ENCODE results near the gene ZSWIM4. TPM values are rescaled to one million over a fixed set of nuclear protein-coding genes. Genes with fewer than 3 reads are reported as not detected.
"Not testable (repeated sequence)": the region's sequence is repeated elsewhere in the genome, so short reads cannot be mapped to it uniquely, and the experiment has no call there.

ZSWIM4 gene
- total RNA-seq, 2 experiments from 2014 or later, result 8.1 to 8.4 TPM

DNA sequence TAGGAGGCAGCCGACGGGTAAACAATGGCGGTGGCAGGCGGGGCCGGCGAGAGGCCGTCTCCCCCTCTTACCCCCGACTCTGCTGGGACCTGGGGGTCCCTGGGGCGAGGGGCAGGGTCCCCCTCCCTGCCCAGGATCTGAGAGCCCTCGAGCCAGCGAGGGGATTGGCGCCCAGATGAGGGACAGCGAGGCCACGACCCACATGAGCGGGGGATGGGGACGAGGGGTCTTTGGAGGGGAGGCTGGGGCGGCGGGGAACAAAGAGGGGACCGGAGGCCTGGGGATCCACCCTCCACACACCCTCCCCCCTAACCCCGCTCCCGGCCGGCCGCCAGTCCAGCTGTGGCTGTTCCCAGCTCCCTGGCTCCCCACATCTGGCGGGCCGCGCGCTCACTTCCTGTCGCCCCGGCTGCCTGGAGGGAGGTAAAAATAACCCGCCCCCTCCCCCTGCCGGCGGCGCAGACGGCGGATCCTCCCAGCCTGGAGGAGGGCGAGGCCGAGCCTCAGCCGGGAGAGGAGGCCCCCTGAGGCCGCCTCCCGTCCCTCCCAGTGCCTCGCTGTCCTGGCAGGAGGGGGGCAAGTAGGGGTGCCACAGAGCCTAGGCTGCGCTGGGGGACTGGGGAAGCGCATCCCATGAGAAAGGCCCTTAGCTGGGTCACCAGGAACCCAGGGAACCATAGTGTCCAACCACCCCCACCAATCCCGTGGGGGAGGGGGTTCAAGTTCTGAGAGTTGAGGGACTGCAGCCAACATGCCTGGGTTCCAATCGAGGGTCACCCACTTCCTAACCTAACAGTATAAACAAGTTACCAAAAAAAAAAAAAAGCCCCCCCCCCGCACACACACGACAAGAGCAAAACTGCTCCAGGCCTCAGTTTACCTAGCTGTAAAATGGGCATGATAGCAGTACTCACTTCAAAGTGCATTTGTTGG is 52.4 kb downstream of the ZSWIM4 start:
- Mint-ChIP-seq H3K9me3 (ENCODE audit: low read depth) (no peaks in the 10 kb centered on the region), H3K36me3 (no peaks in the 10 kb centered on the region), H3K4me1 (peaks cover 49% of the 10 kb centered on the region), H3K27ac (peak overlapping the region; percentile 95), H3K4me3 (peak overlapping the region; percentile 73), H3K27me3 (no peaks in the 10 kb centered on the region)
- DNase-seq, result peak; percentile 89
- ATAC-seq, result peak; percentile 20
- CTCF ChIA-PET, result interaction anchor here (1.5 to 9.2 kb wide), 6 partner anchors 10 to 225 kb away, joined by 3 to 91 read pairs (median 18); partner anchors contain the start of gene MISP3

DNA sequence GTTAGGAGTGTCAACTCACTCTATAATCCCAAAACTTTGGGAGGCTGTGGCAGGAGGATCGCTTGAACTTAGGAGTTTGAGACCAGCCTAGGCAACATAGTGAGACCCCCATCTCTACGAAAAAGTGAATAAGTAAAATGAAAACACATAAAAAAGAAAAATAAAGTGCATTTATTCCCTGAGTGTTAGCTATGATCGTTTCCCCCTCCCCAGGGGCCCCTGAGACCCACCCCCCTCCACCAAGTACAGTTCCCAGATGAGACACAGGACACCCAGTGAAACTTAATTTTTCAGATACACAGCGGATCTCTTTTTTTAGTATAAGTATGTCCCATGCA is 53.1 kb downstream of the ZSWIM4 start:
- H3K27ac Mint-ChIP-seq, result no peak overlapping the region

DNA sequence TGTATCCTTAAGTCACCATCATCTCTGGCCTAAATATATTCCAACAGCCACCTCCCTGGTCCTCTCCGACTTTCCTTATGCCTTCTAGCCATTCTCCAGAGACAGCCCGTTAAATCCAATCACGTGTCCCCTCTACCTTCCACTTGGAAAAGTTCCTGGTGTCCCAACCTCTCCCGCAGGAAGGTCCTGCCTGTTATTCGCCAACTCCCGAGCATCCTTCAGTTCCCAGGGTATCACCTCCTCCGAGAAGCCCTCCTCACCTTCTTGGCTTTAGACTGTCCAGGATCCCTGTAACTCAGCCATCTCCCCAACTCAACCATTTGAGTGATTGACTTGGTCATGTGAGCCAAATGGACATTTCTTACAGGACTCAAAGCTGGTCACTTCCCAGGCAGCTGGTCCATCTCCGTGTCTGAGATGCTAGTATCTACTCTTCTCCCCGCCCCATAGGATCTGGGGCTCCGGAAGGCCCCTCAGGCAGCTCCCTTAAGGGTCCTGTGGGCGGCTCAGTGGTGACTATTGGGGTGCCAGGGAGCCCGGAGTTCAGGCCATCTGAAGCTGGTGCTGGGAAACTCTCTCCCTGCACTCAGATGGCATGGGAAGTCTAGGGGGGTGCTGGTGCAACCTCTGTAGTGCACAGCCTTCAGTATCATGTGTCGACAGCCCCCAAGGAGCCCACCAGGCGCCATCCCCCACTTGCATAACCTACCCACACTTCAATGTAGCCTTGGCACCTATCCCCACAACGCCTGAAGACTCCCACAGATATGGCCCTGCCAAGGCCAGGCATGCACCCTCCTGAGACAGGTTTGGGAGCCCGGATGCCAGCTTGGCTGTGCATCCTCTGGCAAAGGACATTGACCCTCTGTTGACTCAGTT is 53.8 kb downstream of the ZSWIM4 start:
- ATAC-seq (no peak), DNase-seq (no peak)
- Mint-ChIP-seq H3K27me3 (no peaks in the 10 kb centered on the region), H3K4me1 (peaks cover 43% of the 10 kb centered on the region), H3K36me3 (no peaks in the 10 kb centered on the region), H3K9me3 (ENCODE audit: low read depth) (no peaks in the 10 kb centered on the region), H3K4me3 (no peak overlapping the region), H3K27ac (peak overlapping the region; percentile 31)
- CTCF ChIA-PET, result interaction anchor here (1.1 to 9.2 kb wide), 4 partner anchors 12 to 66 kb away, joined by 5 to 91 read pairs (median 14); no protein-coding TSS in a partner anchor

More for the DNA sequence above, 53.1 kb downstream of the ZSWIM4 start:
- ATAC-seq, result no peak
- Mint-ChIP-seq H3K4me3 (no peak overlapping the region), H3K9me3 (ENCODE audit: low read depth) (no peaks in the 10 kb centered on the region), H3K36me3 (no peaks in the 10 kb centered on the region), H3K27me3 (no peaks in the 10 kb centered on the region), H3K4me1 (peaks cover 47% of the 10 kb centered on the region)
- no peak for DNase-seq
- CTCF ChIA-PET, result interaction anchor here (1.7 to 9.2 kb wide), 3 partner anchors 11 to 65 kb away, joined by 7 to 91 read pairs (median 20); no protein-coding TSS in a partner anchor

DNA sequence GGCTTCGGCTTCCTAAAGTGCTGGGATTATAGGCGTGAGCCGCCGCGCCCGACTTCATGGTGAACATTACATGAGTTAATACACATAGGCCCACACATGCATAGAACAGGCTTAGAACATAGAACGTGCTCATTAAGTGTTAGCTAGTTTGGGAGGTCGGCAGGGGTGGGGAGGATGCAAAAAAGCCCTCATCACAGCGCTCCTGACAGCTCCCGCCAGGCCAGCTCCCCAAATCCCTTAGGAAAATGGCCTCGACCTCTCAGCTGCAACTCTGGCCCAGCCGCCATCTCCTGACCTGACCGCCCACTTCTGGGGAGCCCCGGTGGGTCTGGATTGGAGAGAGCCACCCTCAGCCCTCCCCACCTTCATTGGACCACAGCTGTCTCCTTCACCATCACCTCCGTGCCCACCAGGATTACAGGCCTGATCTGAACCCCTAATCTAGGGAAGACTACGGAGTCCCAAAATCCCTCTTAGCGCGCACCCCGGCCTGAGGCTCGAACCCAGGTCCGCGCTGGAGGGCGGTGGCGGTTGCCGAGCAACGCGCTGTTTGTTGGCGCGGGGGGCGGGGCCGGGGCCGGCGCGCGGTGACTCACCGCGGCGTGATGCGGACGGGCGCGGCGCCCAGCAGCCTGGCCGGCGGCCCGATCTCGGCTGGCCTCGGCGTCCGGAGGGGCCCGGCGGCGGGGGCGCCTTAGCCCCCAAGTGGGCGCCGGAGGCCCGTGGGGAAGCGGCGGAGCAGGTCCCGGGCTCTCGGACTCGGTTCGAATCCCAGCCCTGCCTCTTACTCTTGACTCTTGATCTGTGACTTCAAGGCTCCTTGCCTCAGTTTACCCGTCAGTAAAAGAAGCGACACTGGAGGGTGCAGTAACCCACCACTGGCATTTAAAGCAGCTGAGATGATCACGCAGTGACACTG is 55.0 kb downstream of the ZSWIM4 start:
- Mint-ChIP-seq H3K4me1 (peaks cover 31% of the 10 kb centered on the region), H3K27me3 (no peaks in the 10 kb centered on the region), H3K27ac (peak overlapping the region; percentile 75), H3K9me3 (ENCODE audit: low read depth) (no peaks in the 10 kb centered on the region), H3K4me3 (peak overlapping the region; percentile 51), H3K36me3 (no peaks in the 10 kb centered on the region)
- peak; percentile 77 for DNase-seq
- ATAC-seq, result peak; percentile 7
- CTCF ChIA-PET, result interaction anchor here (1.1 to 9.2 kb wide), 4 partner anchors 12 to 67 kb away, joined by 3 to 91 read pairs (median 12); no protein-coding TSS in a partner anchor

DNA sequence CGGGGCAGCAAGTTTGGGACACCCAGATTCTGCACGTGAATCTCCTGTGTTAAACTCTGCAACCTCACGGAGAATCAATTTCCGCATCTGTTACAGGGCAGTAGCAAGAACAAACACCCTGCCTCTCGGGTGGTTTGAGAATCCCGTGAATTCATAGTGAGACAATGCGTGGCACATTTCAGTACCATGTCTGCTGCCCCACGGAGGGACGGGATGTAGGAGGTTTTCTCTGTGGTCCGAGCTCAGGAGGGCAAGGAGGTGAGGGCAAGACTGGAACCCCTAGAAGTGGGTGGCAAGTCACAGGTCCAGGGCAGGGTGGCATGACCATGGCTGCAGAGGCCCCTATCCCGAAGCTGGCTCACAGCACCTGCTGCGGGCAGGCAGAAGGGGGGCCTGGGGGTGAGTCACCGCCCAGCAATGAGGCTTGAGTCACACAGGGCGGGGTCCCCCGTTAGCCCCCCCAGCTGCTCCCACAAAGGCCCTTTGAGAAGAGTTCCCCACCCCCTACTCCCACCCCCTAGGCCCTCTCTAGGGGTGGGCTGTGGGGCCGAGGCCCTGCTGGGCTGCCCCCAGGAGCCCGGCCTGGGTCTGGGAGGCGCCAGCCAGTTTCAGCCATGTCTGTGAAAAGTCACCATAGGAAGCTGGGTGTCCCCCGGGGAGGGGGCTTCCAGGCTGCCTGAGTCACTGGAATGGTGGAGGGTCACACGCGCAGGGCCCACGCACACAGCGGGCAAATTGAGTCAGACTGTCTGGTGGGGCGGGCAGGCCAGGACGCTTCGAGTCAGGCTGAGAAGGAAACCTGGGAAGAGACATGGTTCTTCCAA is 55.9 kb downstream of the ZSWIM4 start:
- peaks cover 25% of the 10 kb centered on the region for H3K4me1 Mint-ChIP-seq
- peak overlapping the region; percentile 75 for H3K27ac Mint-ChIP-seq
- peak overlapping the region; percentile 51 for H3K4me3 Mint-ChIP-seq
- CTCF ChIA-PET, result interaction anchor here (1.1 to 9.2 kb wide), 5 partner anchors 11 to 102 kb away, joined by 3 to 91 read pairs (median 5); no protein-coding TSS in a partner anchor
- no peaks in the 10 kb centered on the region for H3K27me3 Mint-ChIP-seq
- H3K9me3 Mint-ChIP-seq (ENCODE audit: low read depth), result no peaks in the 10 kb centered on the region
- no peak for DNase-seq
- ATAC-seq, result no peak
- no peaks in the 10 kb centered on the region for H3K36me3 Mint-ChIP-seq

DNA sequence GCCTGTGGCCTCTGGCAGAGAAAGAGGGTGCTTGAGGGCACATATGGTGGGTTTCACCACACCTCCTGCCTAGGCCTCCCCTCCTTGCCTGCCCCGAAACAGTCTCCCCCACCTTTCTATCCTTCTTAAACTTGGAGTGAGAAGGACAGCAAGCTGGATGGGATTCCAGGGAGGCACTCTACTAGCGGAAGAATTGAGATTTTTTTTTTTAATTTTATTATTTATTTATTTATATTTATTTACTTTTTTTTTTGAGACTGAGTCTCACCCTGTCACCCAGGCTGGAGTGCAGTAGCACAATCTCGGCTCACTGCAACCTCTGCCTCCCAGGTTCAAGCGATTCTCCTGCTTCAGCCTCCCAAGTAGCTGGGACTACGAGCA is 56.5 kb downstream of the ZSWIM4 start:
- H3K4me3 Mint-ChIP-seq, H3K27ac Mint-ChIP-seq, H3K36me3 Mint-ChIP-seq: not testable (repeated sequence)

DNA sequence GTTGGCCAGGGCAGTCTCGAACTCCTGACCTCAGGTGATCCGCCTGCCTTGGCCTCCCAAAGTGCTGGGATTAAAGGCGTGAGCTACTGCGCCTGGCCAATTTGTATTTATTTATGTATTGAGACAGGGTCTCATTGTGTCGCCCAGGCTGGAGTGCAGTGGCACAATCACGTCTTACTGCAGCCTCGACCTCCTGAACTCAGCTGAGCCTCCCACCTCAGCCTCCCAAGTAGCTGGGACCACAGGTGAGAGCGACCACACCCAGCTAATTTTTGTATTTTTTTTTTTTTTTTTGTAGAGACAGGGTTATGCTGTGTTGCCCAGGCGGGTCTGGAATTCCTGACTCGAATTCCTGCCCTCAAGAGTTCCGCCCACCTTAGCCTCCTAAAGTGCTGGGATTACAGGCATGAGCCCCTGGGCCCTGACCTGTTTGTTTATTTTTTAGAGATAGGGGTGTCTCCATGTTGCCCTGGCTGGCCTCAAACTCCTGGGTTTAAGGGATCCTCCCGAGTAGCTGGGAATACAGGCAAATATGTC is 57.0 kb downstream of the ZSWIM4 start:
- peaks cover 16% of the 10 kb centered on the region for H3K4me1 Mint-ChIP-seq
- not testable (repeated sequence) for H3K36me3 Mint-ChIP-seq; ATAC-seq; H3K27me3 Mint-ChIP-seq; H3K27ac Mint-ChIP-seq; H3K4me3 Mint-ChIP-seq; DNase-seq; H3K9me3 Mint-ChIP-seq (ENCODE audit: low read depth)
- CTCF ChIA-PET, result interaction anchor here (0.7 to 9.2 kb wide), 8 partner anchors 10 to 220 kb away, joined by 3 to 91 read pairs (median 3); partner anchors contain the start of gene MISP3

More for the DNA sequence above, 56.5 kb downstream of the ZSWIM4 start:
- peaks cover 19% of the 10 kb centered on the region for H3K4me1 Mint-ChIP-seq
- H3K27me3 Mint-ChIP-seq; H3K9me3 Mint-ChIP-seq (ENCODE audit: low read depth); ATAC-seq; DNase-seq: not testable (repeated sequence)
- CTCF ChIA-PET, result interaction anchor here (0.7 to 9.2 kb wide), 8 partner anchors 10 to 220 kb away, joined by 3 to 91 read pairs (median 3); partner anchors contain the start of gene MISP3

DNA sequence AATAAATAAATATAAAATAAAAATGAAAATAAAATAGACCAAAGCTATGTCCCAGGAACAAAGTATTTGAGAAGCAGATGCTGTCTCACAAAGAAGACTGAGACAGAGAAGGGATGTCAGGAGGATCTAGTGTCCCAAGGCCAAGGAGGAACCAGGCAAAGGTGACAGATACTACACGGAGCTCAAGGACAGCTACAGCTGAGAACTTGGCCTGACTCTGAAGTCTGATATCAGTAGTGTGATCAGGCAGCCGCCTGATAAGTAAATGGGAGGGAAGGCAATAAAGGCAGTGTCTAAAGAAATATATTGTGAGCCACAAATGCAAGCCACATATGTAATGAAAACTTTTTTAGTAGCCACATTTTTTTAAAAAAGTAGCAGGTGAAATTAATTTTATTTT is 61.3 kb downstream of the ZSWIM4 start:
- no peak for DNase-seq
- Mint-ChIP-seq H3K9me3 (ENCODE audit: low read depth) (no peaks in the 10 kb centered on the region), H3K36me3 (no peaks in the 10 kb centered on the region), H3K4me1 (peaks cover 16% of the 10 kb centered on the region), H3K27me3 (no peaks in the 10 kb centered on the region), H3K4me3 (no peak overlapping the region), H3K27ac (no peak overlapping the region)
- ATAC-seq, result no peak
- CTCF ChIA-PET, result interaction anchor here (1.3 to 1.9 kb wide), 3 partner anchors 20 to 72 kb away, joined by 3 to 12 read pairs (median 3); no protein-coding TSS in a partner anchor

DNA sequence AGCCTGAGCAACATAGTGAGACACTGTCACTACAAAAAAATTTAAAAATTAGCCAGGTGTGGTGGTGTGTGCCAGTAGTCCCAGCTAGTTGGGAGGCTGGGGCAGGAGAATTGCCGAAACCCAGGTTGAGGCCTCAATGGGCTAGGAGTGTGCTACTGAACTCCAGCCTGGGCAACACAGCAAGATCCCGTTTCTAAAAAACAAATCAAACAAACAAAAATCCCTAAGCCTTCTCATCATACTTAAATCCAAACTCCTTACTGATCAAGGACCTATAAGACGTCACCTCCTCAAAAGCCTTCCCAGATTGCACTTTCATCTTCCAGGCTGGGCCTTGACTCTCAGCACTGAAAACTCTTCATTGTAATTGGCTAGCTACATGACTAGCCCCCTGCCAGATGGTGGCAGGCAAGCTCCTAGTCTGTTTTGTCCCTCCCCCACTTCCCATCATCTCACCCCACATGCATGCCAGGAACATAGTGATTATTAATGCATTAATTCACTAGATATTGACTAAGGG is 64.2 kb downstream of the ZSWIM4 start:
- no peaks in the 10 kb centered on the region for H3K9me3 Mint-ChIP-seq (ENCODE audit: low read depth)
- peaks cover 31% of the 10 kb centered on the region for H3K4me1 Mint-ChIP-seq
- no peaks in the 10 kb centered on the region for H3K36me3 Mint-ChIP-seq
- DNase-seq, result no peak
- no peak for ATAC-seq
- H3K4me3 Mint-ChIP-seq, result no peak overlapping the region
- CTCF ChIA-PET, result interaction anchor here (0.6 to 8.6 kb wide), 2 partner anchors 73 to 104 kb away, joined by 3 to 244 read pairs; no protein-coding TSS in a partner anchor
- H3K27me3 Mint-ChIP-seq, result peaks cover 10% of the 10 kb centered on the region
- no peak overlapping the region for H3K27ac Mint-ChIP-seq

DNA sequence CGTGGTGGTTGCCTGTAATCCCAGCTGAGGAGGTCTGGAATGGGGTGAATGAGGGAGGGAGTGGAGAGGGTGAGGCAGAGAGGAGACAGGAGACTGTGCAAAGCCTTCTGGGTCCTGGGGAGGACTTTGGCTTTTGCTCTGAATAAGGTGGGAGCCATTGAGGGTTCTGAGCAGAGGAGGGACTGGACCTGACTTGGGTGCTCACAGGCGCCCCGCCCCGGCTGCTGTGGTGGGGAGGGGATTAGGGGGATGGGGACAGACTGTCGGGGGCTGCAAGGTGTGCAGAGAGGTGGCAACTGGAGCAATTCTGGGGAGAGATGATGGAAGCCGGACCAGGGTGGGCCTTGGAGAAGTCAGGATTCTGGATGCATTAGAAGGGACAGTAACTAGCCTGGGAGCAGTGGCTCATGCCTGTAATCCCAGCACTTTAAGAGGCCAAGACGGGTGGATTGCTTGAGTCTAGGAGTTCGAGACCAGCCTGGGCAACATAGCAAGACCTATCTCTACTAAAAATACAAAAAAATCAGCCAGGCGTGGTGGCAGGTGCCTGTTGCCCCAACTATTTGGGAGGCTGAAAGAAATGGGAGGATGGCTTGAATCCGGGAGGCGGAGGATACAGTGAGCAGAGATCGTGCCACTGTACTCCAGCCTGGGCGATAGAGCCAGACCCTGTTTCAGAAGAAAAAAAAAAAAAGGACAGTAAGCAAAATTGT is 65.6 kb downstream of the ZSWIM4 start:
- peaks cover 35% of the 10 kb centered on the region for H3K4me1 Mint-ChIP-seq
- CTCF ChIA-PET, result interaction anchor here (0.6 to 8.6 kb wide), 18 partner anchors 11 to 583 kb away, joined by 3 to 244 read pairs (median 10); partner anchors contain the start of genes ASF1B, C19orf53 and ZSWIM4
- H3K36me3 Mint-ChIP-seq, result no peaks in the 10 kb centered on the region
- no peak for DNase-seq
- peak overlapping the region; percentile 91 for H3K4me3 Mint-ChIP-seq
- no peak for ATAC-seq
- no peaks in the 10 kb centered on the region for H3K9me3 Mint-ChIP-seq (ENCODE audit: low read depth)
- peaks cover 13% of the 10 kb centered on the region for H3K27me3 Mint-ChIP-seq
- peak overlapping the region; percentile 92 for H3K27ac Mint-ChIP-seq

DNA sequence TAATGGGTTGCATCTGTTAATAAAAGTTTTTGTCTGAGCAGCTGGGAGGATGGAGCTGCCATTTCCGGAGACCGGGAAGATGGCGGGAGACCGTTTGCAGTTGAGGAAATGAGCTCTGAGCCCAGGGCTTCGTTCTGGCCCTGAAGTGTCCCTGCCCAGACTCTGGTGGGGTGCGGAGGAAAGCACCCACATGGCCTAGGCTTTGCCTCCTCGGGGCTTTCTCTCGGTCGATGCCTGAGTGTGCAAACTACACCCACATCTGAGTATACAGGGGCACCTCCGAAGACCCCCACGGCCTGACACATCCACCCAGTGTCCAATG is 66.1 kb downstream of the ZSWIM4 start:
- CTCF ChIA-PET, result interaction anchor here (0.6 to 8.6 kb wide), 21 partner anchors 11 to 275 kb away, joined by 3 to 244 read pairs (median 7); partner anchors contain the start of genes ASF1B, C19orf53, DCAF15 and RFX1
- peaks cover 16% of the 10 kb centered on the region for H3K27me3 Mint-ChIP-seq
- peak; percentile 14 for ATAC-seq

More for the DNA sequence above, 66.1 kb downstream of the ZSWIM4 start:
- peaks cover 38% of the 10 kb centered on the region for H3K4me1 Mint-ChIP-seq
- H3K27ac Mint-ChIP-seq, result peak overlapping the region; percentile 92
- H3K4me3 Mint-ChIP-seq, result peak overlapping the region; percentile 91
- no peak for DNase-seq
- H3K9me3 Mint-ChIP-seq (ENCODE audit: low read depth), result no peaks in the 10 kb centered on the region
- H3K36me3 Mint-ChIP-seq, result no peaks in the 10 kb centered on the region
